ENCODE data around the gene SLC23A2.
"Not testable (repeated sequence)": the region's sequence is repeated elsewhere in the genome, so short reads cannot be mapped to it uniquely, and the experiment has no call there.

Gene SLC23A2

DNA sequence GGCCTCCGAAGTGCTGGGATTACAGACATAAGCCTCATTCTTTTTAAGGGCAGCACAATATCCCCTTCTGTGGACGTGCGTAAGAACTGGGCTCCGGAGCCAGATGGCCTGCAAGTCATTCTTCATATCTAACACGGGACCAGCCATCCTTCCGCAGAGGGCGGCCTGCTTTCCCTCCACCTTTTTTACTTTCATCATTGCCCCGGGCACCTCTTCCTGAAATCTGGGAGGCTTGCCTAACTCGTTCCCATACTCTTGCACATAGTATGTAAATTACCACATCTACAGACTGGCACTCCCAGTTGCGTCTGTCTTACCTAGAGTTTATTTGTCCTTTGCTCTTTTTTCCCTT lies 29.9 kb upstream of the SLC23A2 start:
- TF ChIP-seq GLIS3 (CRISPR knock-in tag; IDR thresholded peaks at IDR 0.05) (no peak), ZNF70 (CRISPR knock-in tag; IDR thresholded peaks at IDR 0.05) (no peak), CSDC2 (CRISPR knock-in tag; IDR thresholded peaks at IDR 0.05) (no peak), RARB (CRISPR knock-in tag; IDR thresholded peaks at IDR 0.05) (no peak), ESRRG (CRISPR knock-in tag; IDR thresholded peaks at IDR 0.05) (no peak), ZNF8 (CRISPR knock-in tag; IDR thresholded peaks at IDR 0.05) (no peak), TCF4 (CRISPR knock-in tag; IDR thresholded peaks at IDR 0.05; ENCODE audit: borderline replicate concordance) (no peak), SNAI2 (CRISPR knock-in tag; IDR thresholded peaks at IDR 0.05) (no peak)
- TF ChIP-seq, protein P1, sequence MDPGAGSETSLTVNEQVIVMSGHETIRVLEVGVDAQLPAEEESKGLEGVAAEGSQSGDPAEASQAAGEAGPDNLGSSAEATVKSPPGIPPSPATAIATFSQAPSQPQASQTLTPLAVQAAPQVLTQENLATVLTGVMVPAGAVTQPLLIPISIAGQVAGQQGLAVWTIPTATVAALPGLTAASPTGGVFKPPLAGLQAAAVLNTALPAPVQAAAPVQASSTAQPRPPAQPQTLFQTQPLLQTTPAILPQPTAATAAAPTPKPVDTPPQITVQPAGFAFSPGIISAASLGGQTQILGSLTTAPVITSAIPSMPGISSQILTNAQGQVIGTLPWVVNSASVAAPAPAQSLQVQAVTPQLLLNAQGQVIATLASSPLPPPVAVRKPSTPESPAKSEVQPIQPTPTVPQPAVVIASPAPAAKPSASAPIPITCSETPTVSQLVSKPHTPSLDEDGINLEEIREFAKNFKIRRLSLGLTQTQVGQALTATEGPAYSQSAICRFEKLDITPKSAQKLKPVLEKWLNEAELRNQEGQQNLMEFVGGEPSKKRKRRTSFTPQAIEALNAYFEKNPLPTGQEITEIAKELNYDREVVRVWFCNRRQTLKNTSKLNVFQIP (CRISPR knock-in tag; IDR thresholded peaks at IDR 0.05; ENCODE audit: borderline replicate concordance, low read depth): no peak
- TF ChIP-seq, protein P2, sequence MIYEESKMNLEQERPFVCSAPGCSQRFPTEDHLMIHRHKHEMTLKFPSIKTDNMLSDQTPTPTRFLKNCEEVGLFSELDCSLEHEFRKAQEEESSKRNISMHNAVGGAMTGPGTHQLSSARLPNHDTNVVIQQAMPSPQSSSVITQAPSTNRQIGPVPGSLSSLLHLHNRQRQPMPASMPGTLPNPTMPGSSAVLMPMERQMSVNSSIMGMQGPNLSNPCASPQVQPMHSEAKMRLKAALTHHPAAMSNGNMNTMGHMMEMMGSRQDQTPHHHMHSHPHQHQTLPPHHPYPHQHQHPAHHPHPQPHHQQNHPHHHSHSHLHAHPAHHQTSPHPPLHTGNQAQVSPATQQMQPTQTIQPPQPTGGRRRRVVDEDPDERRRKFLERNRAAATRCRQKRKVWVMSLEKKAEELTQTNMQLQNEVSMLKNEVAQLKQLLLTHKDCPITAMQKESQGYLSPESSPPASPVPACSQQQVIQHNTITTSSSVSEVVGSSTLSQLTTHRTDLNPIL (CRISPR knock-in tag; IDR thresholded peaks at IDR 0.05; ENCODE audit: low read depth): no peak
- no peak for ATAC-seq

DNA sequence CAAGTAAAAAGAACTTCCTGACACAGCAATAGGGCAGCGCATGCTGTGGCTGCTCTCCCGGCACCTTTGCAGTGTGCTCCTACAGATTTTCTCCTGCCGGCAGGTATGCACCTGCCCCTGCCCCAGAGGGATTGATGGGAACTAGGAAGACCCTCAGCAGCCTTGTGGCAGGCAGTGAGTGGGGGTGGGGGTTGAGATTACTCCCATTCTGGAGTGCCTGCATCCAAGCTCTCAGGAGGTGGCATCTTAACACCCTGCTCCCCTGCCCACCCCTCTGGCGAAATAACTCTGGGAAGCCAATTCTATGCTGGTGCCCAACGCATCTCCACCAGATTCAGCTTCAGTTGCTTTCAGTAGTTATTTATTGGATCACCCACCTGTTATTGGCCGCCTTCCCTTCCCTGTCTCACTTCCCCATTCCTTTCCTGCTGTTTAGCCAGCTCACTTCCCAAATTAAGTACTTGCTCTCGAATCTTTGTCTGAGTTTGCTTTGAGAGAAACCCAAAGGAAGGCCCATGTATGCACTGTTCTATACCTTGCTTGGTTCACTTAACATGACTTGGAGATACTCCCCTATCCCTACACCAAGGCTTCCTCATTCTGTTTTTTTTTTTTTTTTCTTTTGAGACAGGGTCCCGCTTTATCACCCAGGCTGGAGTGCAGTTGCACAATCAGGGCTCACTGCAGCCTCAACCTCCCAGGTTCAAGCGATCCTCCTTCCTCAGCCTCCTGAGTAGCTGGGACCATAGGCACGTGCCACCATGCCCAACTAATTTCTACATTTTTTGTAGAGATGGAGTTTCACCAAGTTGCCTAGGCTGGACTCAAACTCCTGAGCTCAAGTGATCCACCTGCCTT lies 29.3 kb upstream of the SLC23A2 start:
- TF ChIP-seq ZNF8 (CRISPR knock-in tag; IDR thresholded peaks at IDR 0.05) (no peak), ESRRG (CRISPR knock-in tag; IDR thresholded peaks at IDR 0.05) (no peak), ZFP3 (CRISPR knock-in tag; IDR thresholded peaks at IDR 0.05) (no peak), ZC3H10 (CRISPR knock-in tag; IDR thresholded peaks at IDR 0.05) (no peak), ZFP30 (CRISPR knock-in tag; IDR thresholded peaks at IDR 0.05) (no peak), GLIS3 (CRISPR knock-in tag; IDR thresholded peaks at IDR 0.05) (no peak), ISL1 (CRISPR knock-in tag; IDR thresholded peaks at IDR 0.05) (no peak), RARB (CRISPR knock-in tag; IDR thresholded peaks at IDR 0.05) (no peak), SNAI2 (CRISPR knock-in tag; IDR thresholded peaks at IDR 0.05) (no peak), ARNTL (CRISPR knock-in tag; IDR thresholded peaks at IDR 0.05; ENCODE audit: borderline replicate concordance, low read depth) (no peak), ZNF565 (CRISPR knock-in tag; conservative IDR thresholded peaks at IDR 0.05; ENCODE audit: low read depth) (no peak), BACH2 (CRISPR knock-in tag; IDR thresholded peaks at IDR 0.05; ENCODE audit: borderline replicate concordance) (no peak), OSR1 (CRISPR knock-in tag; IDR thresholded peaks at IDR 0.05) (no peak), TOX (CRISPR knock-in tag; IDR thresholded peaks at IDR 0.05; ENCODE audit: borderline replicate concordance) (no peak), ZNF70 (CRISPR knock-in tag; IDR thresholded peaks at IDR 0.05) (no peak), TCF4 (CRISPR knock-in tag; IDR thresholded peaks at IDR 0.05; ENCODE audit: borderline replicate concordance) (no peak)
- TF ChIP-seq, protein P3, sequence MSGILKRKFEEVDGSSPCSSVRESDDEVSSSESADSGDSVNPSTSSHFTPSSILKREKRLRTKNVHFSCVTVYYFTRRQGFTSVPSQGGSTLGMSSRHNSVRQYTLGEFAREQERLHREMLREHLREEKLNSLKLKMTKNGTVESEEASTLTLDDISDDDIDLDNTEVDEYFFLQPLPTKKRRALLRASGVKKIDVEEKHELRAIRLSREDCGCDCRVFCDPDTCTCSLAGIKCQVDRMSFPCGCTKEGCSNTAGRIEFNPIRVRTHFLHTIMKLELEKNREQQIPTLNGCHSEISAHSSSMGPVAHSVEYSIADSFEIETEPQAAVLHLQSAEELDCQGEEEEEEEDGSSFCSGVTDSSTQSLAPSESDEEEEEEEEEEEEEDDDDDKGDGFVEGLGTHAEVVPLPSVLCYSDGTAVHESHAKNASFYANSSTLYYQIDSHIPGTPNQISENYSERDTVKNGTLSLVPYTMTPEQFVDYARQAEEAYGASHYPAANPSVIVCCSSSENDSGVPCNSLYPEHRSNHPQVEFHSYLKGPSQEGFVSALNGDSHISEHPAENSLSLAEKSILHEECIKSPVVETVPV (CRISPR knock-in tag; IDR thresholded peaks at IDR 0.05): no peak
- TF ChIP-seq, protein P1 (CRISPR knock-in tag; IDR thresholded peaks at IDR 0.05; ENCODE audit: borderline replicate concordance, low read depth): no peak
- TF ChIP-seq, protein P4, sequence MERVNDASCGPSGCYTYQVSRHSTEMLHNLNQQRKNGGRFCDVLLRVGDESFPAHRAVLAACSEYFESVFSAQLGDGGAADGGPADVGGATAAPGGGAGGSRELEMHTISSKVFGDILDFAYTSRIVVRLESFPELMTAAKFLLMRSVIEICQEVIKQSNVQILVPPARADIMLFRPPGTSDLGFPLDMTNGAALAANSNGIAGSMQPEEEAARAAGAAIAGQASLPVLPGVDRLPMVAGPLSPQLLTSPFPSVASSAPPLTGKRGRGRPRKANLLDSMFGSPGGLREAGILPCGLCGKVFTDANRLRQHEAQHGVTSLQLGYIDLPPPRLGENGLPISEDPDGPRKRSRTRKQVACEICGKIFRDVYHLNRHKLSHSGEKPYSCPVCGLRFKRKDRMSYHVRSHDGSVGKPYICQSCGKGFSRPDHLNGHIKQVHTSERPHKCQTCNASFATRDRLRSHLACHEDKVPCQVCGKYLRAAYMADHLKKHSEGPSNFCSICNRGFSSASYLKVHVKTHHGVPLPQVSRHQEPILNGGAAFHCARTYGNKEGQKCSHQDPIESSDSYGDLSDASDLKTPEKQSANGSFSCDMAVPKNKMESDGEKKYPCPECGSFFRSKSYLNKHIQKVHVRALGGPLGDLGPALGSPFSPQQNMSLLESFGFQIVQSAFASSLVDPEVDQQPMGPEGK (CRISPR knock-in tag; IDR thresholded peaks at IDR 0.05; ENCODE audit: borderline replicate concordance): no peak
- TF ChIP-seq, protein P2 (CRISPR knock-in tag; IDR thresholded peaks at IDR 0.05; ENCODE audit: low read depth): no peak
- ATAC-seq: no peak

DNA sequence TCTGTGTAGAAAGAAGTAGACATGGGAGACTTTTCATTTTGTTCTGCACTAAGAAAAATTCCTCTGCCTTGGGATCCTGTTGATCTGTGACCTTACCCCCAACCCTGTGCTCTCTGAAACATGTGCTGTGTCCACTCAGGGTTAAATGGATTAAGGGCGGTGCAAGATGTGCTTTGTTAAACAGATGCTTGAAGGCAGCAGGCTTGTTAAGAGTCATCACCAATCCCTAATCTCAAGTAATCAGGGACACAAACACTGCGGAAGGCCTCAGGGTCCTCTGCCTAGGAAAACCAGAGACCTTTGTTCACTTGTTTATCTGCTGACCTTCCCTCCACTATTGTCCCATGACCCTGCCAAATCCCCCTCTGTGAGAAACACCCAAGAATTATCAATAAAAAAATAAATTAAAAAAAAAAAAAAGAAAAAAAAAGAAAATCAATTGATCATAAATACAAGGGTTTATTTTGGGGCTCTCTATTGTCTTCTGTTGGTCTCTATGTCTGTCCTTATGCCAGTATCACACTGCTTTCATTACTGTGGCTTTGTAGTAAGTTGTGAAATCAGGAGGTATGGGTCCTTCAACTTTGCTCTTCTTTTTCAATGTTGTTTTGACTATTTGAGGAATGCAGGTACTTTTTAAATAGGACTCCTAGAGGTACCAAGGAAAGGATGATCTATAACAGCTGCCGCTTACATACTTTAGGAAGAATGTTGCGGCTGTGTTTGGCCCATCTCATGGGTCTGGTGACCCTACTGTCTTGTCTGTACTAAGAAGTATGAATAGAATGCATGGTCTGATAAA lies 27.1 kb upstream of the SLC23A2 start:
- not testable (repeated sequence) for ATAC-seq

All from SK-N-SH treated with all-trans-retinoic acid at 6 μM for 48 hours (cell line).